ENCODE results near the gene KRTAP9-6. TPM values are rescaled to one million over a fixed set of nuclear protein-coding genes. Genes with fewer than 3 reads are reported as not detected.

The KRTAP9-6 gene
- total RNA-seq, 2 experiments from 2014 or later, result not detected

- ChIA-PET POLR2A (no interaction called here), CTCF (no interaction called here)
These were observed 45.9 kb downstream of the KRTAP9-6 start for GRCh38 chr17:41311111-41311510.

- ChIA-PET POLR2A (no interaction called here), CTCF (no interaction called here)
These were observed 50.1 kb downstream of the KRTAP9-6 start, which contains the start of gene KRTAP17-1 for GRCh38 chr17:41315204-41315794. Gene KRTAP17-1, minus strand, starts transcription at chr17:41315710. Its CDS starts 60 bp downstream, at chr17:41315650.

Other genes with a start within 250 kb of the KRTAP9-6 start
- gene KRTAP1-5, start 238.2 kb upstream of the KRTAP9-6 start, total RNA-seq, result not detected
- not detected for gene KRTAP1-4, start 235.2 kb upstream of the KRTAP9-6 start, total RNA-seq
- gene KRTAP1-3, start 230.5 kb upstream of the KRTAP9-6 start, total RNA-seq, result not detected
- not detected for gene KRTAP1-1, start 223.9 kb upstream of the KRTAP9-6 start, total RNA-seq
- not detected for gene KRTAP2-1, start 218.1 kb upstream of the KRTAP9-6 start, total RNA-seq
- not detected for gene KRTAP2-2, start 210.1 kb upstream of the KRTAP9-6 start, total RNA-seq
- not detected for gene KRTAP2-3, start 205.3 kb upstream of the KRTAP9-6 start, total RNA-seq
- gene KRTAP2-4, start 199.5 kb upstream of the KRTAP9-6 start, total RNA-seq, result not detected
- not detected for gene KRTAP4-7, start 181.2 kb upstream of the KRTAP9-6 start, total RNA-seq
- not detected for gene KRTAP4-8, start 167.2 kb upstream of the KRTAP9-6 start, total RNA-seq
- gene KRTAP4-16, start 163.2 kb upstream of the KRTAP9-6 start, total RNA-seq, result not detected
- not detected for gene KRTAP4-9, start 160.0 kb upstream of the KRTAP9-6 start, total RNA-seq
- gene KRTAP4-11, start 147.0 kb upstream of the KRTAP9-6 start, total RNA-seq, result not detected
- not detected for gene KRTAP4-12, start 141.2 kb upstream of the KRTAP9-6 start, total RNA-seq
- gene KRTAP4-6, start 124.8 kb upstream of the KRTAP9-6 start, total RNA-seq, result not detected
- gene KRTAP4-5, start 115.6 kb upstream of the KRTAP9-6 start, total RNA-seq, result not detected
- gene KRTAP4-4, start 104.6 kb upstream of the KRTAP9-6 start, total RNA-seq, result not detected
- gene KRTAP4-3, start 97.2 kb upstream of the KRTAP9-6 start, total RNA-seq, result not detected
- gene KRTAP4-2, start 87.2 kb upstream of the KRTAP9-6 start, total RNA-seq, result not detected
- not detected for gene KRTAP4-1, start 80.5 kb upstream of the KRTAP9-6 start, total RNA-seq
- gene KRTAP9-1, start 75.5 kb upstream of the KRTAP9-6 start, total RNA-seq, result not detected
- gene KRTAP9-2, start 38.7 kb upstream of the KRTAP9-6 start, total RNA-seq, result not detected
- not detected for gene KRTAP9-3, start 32.9 kb upstream of the KRTAP9-6 start, total RNA-seq
- gene KRTAP9-8, start 27.4 kb upstream of the KRTAP9-6 start, total RNA-seq, result not detected
- not detected for gene KRTAP9-4, start 15.7 kb upstream of the KRTAP9-6 start, total RNA-seq
- gene KRTAP9-9, start 10.0 kb upstream of the KRTAP9-6 start, total RNA-seq, result not detected
- not detected for gene KRTAP9-7, start 10.3 kb downstream of the KRTAP9-6 start, total RNA-seq
- not detected for gene KRTAP29-1, start 37.5 kb downstream of the KRTAP9-6 start, total RNA-seq
- gene KRTAP16-1, start 43.9 kb downstream of the KRTAP9-6 start, total RNA-seq, result not detected
- gene KRTAP17-1, start 50.3 kb downstream of the KRTAP9-6 start, total RNA-seq, result not detected
- not detected for gene KRT33A, start 85.5 kb downstream of the KRTAP9-6 start, total RNA-seq
- gene KRT33B, start 104.4 kb downstream of the KRTAP9-6 start, total RNA-seq, result not detected
- gene KRT34, start 116.9 kb downstream of the KRTAP9-6 start, total RNA-seq, result not detected
- not detected for gene KRT31, start 132.2 kb downstream of the KRTAP9-6 start, total RNA-seq
- gene KRT37, start 159.2 kb downstream of the KRTAP9-6 start, total RNA-seq, result not detected
- not detected for gene KRT38, start 175.6 kb downstream of the KRTAP9-6 start, total RNA-seq
- gene KRT32, start 202.0 kb downstream of the KRTAP9-6 start, total RNA-seq, result not detected
- not detected for gene KRT35, start 215.8 kb downstream of the KRTAP9-6 start, total RNA-seq
- gene KRT36, start 224.5 kb downstream of the KRTAP9-6 start, total RNA-seq, result not detected
- not detected for gene KRT13, start 240.2 kb downstream of the KRTAP9-6 start, total RNA-seq

All from activated CD8-positive, alpha-beta memory T cell treated with anti-CD3 and anti-CD28 coated beads for 36 hours (primary cell).